ENCODE measurements around the gene HDAC4.

HDAC4 gene

GRCh38 chr2:239086325-239087020 lies 314.3 kb downstream of the HDAC4 start:
- no peak for DNase-seq (ENCODE audit: low read depth in 2 of 2)

- no peak for DNase-seq (ENCODE audit: low read depth in 2 of 2)
These were observed 315.4 kb downstream of the HDAC4 start for GRCh38 chr2:239085201-239085992.

GRCh38 chr2:239084007-239084406 lies 316.8 kb downstream of the HDAC4 start:
- no peak for DNase-seq (ENCODE audit: low read depth in 2 of 2)

GRCh38 chr2:239082425-239082824 lies 318.4 kb downstream of the HDAC4 start:
- DNase-seq (ENCODE audit: low read depth in 2 of 2), result no peak

GRCh38 chr2:239081622-239082021 lies 319.2 kb downstream of the HDAC4 start:
- no peak for DNase-seq (ENCODE audit: low read depth in 2 of 2)

GRCh38 chr2:239081046-239081445 lies 319.8 kb downstream of the HDAC4 start:
- DNase-seq (ENCODE audit: low read depth in 2 of 2), result no peak

GRCh38 chr2:239079671-239080294 lies 321.0 kb downstream of the HDAC4 start:
- DNase-seq (ENCODE audit: low read depth in 2 of 2), result no peak

- no peak for DNase-seq (ENCODE audit: low read depth in 2 of 2)
These were observed 322.5 kb downstream of the HDAC4 start for GRCh38 chr2:239078128-239078924.

- DNase-seq (ENCODE audit: low read depth in 2 of 2), result no peak
These were observed 323.6 kb downstream of the HDAC4 start for GRCh38 chr2:239077260-239077659.

GRCh38 chr2:239075918-239076758 lies 324.7 kb downstream of the HDAC4 start:
- DNase-seq (ENCODE audit: low read depth in 2 of 2), result no peak

GRCh38 chr2:239073745-239074530 lies 326.9 kb downstream of the HDAC4 start:
- no peak for DNase-seq (ENCODE audit: low read depth in 2 of 2)

- DNase-seq (ENCODE audit: low read depth in 2 of 2), result no peak
These were observed 327.6 kb downstream of the HDAC4 start for GRCh38 chr2:239073270-239073669.

- no peak for DNase-seq (ENCODE audit: low read depth in 2 of 2)
These were observed 328.0 kb downstream of the HDAC4 start for GRCh38 chr2:239072786-239073185.

- no peak for DNase-seq (ENCODE audit: low read depth in 2 of 2)
These were observed 330.4 kb downstream of the HDAC4 start for GRCh38 chr2:239070466-239070865.

- DNase-seq (ENCODE audit: low read depth in 2 of 2), result peak in 1 of 2 donors; percentile 38
These were observed 331.2 kb downstream of the HDAC4 start for GRCh38 chr2:239069362-239070333.

GRCh38 chr2:239068411-239068810 lies 332.4 kb downstream of the HDAC4 start:
- DNase-seq (ENCODE audit: low read depth in 2 of 2), result no peak

- no peak for DNase-seq (ENCODE audit: low read depth in 2 of 2)
These were observed 333.5 kb downstream of the HDAC4 start for GRCh38 chr2:239067196-239067865.

GRCh38 chr2:239066597-239066996 lies 334.2 kb downstream of the HDAC4 start:
- DNase-seq (ENCODE audit: low read depth in 2 of 2), result no peak
